GM18499 (cell line): ENCODE data around the gene SARDH.
"Not testable (repeated sequence)": the region's sequence is repeated elsewhere in the genome, so short reads cannot be mapped to it uniquely, and the experiment has no call there.

Experiments
- ATAC-seq: cut with Tn5 transposase; IDR thresholded peaks from one replicate; pipeline ENCODE4 v1.9.1; 2021; ENCODE audit warnings: moderate number of reproducible peaks; ENCODE audit not compliant: insufficient read depth, unreplicated experiment

Gene SARDH

DNA sequence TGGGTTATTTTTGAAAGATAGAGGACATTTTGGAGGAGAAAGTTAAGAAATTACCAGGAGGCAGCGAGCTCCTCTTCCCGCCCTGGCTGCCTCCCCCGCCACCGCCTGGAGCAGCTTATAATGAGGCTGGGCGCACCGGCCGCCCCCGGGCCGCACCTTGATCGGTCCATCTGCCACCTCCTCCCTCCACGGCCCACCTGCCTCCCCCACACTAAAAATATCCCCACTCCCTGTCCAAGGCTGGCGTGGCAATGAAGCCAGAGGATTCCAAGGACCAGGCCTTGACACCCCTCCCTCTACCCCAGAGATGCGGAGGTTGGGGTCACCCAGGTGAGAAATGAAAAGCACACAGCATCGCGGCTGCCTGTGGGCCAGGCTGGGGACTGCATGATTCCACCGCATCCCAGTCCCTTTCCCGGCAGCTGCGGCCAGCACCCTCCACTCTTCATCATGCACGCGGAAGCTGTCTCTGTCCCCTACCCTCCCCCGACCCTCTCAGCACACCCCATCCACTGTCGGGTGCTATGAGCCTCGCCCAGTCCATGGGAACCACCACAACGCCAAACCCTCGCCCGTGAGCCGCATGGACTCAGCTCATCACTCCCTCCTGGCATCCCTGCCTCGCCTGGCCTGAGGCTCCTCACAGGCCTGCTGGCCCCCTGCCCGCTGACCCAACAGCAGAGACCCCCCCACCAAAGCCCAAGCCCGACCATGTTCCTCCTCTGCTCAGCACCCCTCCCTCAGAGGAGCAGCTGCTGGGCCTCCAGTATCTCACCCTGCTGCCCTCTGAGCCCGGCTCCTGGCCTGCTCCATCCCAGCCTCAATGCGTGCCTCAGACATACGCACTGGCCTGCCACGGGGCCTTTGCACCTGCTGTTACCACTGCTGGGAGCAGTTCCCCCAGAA, 50.0 kb downstream of the SARDH start:
- ATAC-seq = no peak

DNA sequence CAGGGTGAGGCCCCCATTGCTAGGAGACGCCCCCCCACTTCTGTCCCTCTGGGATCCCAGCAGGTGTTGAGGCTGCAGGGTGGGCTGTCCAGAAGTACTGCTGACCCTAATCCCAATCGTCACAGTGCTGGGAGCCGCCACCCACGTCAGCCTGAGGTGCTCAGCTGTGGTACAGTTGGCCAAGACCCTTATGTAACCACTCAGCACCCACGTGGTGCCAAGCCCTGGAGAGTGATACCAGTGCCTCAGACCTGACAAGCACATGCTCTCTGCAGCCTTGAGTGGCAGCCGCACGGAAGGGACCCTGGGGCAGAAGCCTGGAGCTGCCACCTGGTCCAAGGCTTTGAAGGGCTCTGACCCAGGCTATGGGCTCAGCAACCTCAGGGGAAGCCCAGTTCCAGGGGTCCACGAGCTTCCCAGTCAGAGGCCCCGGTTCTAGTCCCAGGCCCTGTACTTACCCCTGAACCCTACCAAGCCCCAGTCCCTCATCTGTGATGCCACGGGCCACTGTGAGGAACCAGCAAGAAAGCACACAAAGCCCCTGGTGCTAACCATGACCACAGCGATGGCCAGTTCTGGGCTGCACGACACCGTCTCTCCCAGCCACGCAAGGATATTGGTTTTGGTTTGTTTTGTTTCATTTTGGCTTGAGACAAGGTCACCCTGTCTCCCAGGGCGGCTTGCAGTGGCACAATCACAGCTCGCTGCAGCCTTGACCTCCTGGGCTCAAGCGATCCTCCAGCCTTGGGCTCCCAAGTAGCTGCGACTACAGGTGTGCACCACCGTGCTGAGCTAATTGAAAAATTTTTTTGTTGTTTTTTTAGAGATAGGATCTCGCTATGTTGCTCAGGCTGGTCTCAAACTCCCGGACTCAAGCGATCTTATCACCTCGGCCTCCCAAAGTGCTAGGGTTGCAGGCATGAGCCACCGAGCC, 51.2 kb downstream of the SARDH start:
- ATAC-seq = no peak

DNA sequence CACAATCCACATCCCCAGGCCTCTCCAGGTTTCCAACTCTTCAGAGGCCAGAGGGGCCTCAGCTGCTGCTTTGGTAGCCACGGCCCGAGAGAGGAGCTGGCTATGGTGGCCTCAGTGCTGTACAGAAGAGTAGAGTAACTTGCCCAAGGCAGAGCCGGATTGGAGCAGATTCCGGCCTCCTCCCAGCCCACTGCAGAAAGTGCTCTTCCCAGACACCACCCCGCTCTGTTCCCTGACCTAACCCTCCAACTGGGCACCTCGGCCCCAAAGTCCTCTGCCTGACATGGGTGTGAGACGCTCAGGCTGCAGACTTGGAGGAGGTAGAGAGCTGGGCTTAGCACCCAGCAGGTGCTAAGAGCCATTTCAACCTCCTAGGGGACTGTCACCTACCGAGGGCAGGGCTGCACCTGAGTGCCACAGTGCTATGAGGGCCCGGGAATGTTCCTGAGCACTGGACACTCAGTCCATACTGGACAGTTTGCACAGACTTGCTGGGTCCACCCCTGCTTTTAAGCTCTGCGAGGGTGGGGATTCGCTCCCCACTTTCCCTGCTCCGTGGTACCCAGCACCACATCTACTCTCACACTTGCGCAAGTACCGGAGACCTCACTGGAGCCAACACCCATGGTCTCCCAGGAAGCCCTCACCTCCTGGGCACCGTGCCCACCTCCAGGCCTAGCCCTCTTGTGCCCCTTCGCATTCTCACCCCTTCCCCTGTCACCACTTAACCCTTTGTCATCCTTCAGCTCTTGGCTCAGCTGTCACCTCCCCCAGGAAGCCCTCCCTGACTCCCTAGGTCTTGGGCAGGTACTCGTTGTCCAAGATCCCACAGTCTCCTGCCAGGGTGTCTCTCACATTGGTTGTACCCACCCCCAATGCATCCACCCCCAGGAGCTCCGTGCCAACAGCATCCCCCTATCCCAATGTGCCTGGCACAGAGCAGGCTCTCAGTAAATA, 52.2 kb downstream of the SARDH start:
- ATAC-seq = no peak

DNA sequence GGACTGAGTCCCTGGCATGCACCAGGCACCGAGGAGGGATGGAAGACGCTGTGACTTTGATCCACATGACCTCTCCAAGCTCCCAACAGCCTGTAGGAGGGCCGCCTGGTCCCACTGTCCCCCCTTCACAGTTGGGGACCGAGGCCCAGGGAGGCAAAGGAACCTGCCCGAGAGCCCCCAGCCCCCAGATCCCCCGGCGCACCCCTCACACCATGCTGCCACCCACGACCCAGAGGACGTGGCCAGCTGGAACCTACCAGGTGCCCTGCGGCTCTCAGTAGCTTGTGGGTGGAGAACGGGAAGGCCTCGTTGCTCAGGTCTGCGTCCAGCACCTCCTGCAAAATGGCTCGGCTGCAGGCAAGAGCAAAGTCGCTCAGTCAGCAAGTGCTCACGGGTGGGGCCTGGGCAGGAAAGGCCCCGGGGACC, 53.2 kb downstream of the SARDH start:
- no peak for ATAC-seq

DNA sequence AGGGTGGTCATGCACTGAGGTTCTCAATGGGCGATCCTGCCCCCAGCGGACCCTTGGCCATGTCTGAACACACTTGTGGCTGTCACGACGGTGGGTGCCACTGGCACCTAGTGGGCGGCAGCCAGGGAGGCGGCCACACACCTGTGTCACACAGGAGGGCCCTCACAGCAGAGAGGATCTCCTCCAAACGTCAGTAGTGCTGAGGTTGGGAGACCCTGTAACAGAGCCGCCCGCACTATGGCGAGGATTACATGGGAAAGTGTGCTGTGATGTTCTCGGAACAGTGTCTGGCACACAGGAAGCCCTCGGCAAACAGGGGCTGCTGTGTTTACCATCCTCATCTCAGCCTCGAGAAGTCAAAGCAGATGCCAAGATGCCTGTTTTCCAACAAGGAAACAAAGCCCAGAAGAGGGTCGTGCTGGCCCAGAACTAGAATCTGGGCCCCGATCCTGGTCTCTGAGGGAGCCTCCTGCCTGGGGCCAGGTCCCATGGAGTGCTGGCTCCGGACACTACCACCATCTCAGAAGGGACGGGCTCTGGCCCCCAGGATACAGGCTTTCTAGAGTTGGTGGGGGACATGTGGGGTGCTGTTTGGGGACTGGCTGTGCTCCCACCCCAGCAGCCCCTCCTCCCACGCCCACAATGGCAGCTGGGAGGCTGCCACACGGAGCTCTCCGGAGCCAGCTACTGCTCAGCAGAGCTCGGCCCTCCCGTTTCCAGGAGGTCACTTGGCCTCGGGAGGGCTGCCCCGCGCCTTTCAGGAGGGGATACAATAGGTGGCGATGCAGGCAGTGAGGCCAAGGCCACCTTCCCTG, 53.8 kb downstream of the SARDH start:
- no peak for ATAC-seq

DNA sequence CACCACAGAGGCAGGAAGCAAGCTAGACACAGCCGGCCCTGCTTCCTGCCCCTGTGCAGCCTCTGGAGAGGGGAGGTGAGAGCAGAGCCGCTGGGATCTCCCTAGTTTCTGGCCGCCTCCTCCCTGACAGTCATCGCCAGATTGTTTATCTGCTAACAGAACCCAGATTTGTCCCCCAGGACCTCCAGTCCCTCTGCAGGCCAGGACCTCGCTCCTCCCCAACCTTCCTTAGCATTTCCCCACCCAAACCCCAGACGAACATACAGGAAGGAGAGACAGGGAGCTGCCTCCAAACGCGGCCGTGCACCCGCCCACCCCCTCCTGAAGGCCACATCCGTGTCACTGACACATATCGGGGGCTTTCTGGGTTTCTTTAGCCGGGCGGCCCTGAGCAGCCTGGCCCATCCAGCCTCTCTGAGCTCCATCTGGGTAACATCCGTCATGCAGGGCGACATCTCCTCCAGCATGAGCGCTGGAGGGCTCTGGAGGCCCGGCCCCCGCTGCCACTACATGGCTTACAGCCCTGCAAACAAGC, 54.5 kb downstream of the SARDH start:
- ATAC-seq = no peak

DNA sequence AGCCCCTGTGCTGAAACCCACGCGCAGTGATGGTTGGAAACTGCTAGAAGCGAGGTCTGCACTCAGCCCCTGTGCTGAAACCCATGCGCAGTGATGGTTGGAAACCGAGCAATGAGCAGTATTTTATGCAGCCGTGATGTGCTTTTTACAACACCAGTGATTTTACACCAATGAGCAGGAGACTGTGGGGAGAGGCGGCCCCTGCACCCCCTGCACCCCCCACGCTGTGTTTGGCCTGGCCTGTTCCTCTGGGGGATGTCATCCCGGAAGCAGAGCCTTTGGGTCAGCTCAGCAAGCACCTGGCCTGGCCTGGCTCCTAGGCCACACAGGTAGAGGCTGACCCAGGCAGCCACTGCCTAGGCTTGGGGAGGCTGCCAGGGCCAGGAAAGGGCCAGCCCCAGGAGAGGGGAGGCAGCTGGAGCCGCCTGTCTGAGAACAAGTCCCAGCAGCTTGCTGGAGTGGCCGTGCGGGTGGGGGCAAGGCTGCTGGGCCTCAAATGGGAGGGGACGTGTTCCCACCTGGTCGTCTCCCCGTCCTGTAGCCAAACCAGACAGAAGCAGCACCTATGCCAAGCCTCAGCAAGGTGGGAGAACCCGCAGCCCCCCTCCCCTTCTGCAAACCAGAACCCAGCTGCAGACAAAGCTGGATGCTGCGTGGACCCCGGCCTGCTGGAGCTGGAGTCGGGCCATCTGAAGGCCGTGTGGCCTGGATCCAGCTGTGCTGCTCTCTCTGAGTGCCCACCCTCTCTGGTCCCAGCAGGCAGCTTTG, 55.1 kb downstream of the SARDH start:
- no peak for ATAC-seq

DNA sequence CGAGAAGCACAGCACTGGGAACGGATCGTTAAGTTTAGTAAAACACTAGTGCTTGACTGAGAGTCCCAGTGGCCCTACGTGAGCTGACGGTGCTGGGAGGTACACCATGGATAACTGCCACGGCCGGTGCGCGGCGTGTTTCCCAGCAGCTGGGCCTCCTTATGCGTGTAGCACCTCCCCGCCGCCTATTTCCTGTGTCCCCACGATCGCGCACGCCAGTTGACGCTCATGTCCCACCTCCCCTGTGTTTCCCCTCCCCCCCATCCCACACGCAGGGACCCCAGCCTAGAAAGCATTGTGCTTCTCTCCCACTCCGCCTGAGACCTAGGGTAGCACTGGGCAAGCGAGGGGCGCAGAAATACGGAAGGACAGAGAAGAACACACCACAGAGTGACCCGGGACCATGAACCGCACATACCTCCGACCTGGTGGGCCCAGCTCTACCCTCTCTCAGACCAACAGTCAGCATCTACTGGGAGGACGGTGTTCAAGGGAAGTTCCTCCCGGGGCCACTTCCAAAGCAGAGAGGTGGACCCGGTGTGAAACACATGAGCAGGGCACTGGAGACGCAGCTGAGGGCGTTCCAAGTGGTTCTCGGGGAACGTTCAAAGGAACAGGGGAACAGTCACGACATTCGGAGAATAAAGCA, 56.4 kb downstream of the SARDH start:
- no peak for ATAC-seq

DNA sequence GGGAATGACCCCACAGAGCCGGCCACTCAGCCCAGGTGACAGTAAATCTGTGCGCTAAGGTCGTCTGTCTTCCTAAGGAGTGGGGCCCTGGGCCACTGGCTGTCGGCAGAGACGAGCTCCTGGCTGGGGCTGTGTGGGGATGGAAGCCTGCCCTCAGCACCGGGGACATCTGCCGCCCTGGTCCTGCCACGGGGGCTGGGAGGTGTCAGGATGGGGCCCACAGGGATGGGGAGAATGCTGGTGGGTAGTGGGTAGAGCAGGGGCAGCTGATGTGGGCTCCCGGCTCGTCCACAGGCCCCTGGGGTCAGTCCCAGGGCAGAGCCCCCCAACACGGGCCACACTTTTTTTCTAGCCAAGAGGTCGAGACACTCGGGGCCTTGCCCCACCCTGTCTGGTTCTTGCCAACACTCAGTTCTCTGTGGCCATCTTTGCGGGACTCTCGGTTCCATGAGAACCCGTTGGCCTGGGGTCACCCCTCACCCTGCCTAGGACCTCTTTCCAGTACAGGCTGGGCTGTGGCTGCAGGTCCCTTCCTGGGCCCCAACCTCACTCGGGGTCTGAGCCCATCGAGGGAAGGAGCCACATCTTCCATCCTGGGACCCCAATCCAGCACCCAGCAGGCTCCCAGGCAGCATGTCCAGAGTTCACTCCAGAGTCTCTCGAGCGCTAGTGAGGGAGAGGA, 57.0 kb downstream of the SARDH start:
- ATAC-seq = no peak

DNA sequence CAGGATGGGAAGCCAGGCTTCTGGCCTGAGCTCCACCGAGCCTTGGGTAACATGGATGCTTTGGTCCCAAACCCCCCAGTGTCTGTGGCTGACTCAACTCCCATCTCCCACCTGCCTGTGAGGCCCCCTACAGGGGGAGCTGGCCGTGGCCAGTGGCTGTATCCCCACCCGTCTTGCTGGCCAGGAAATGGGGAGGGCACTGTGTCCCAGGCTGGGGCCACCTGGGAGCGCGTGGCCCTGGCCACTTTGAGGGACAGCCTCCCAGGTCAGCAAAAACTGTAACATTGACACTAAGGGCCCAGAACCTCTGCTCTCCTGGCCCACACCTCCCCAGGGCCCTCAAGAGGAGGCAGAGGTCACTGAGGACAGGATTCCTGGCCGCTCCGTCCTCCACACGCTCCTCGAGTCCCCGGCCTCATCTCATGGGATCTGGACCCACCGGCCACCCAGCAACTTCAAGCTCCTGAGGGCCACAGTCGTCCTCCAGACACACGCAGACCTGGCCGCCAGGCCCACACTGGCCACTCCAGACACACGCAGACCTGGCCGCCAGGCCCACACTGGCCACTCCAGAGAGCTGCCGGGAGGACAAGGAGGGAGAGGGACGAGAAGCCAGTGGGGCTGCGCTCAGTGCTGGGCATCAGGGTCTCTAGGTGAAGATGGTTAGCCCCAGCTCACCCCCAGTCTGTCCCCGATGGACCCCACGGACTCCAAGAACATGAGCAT, 57.7 kb downstream of the SARDH start:
- ATAC-seq = no peak

DNA sequence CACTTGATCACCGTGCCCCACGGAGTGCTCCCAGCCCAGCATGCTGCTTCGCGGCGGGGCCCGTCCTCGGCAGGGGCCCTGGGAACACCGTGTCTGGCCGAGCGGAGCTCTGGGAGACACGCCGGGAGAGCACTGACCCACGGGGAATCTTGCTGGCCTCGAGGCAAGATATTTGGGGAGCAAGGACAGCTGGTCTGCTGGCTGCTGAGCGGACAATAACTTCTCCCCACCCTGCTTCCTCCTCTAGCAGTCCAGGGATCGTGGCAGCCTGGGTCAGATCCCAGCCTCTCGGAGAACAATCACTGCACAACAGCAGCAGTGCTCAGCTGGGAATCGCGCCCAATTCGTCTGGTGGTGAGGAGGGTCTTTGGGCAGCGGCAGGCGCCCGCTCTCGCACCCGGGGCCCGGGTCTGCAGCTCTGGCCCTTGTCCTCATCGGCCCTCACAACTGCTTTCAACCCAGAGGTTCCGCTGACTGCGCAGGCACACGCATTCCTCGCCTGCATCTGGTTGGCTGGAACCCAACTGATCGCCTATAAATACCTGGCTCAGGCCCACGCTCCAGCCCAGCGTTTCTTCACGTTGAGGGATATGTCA, 58.6 kb downstream of the SARDH start:
- ATAC-seq = no peak

DNA sequence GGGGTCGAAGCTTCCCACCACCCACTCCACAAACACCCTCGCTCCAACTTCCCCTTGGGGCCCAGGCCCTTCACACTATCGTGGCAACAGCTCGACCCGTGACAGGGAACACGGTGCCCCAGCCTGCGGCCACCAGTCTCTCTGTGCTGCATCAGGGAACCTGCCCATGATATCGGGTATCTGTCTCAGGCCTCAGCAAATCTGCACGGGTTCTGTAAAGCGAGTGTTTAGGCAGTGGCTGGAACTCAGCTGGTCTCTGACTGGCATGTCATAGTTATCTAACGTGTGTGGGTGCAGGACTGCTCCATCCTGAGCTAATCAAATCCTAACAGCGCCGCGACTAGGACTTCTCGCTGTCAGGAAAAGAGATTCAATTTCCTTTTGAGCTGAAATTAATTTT, 59.1 kb downstream of the SARDH start:
- no peak for ATAC-seq

DNA sequence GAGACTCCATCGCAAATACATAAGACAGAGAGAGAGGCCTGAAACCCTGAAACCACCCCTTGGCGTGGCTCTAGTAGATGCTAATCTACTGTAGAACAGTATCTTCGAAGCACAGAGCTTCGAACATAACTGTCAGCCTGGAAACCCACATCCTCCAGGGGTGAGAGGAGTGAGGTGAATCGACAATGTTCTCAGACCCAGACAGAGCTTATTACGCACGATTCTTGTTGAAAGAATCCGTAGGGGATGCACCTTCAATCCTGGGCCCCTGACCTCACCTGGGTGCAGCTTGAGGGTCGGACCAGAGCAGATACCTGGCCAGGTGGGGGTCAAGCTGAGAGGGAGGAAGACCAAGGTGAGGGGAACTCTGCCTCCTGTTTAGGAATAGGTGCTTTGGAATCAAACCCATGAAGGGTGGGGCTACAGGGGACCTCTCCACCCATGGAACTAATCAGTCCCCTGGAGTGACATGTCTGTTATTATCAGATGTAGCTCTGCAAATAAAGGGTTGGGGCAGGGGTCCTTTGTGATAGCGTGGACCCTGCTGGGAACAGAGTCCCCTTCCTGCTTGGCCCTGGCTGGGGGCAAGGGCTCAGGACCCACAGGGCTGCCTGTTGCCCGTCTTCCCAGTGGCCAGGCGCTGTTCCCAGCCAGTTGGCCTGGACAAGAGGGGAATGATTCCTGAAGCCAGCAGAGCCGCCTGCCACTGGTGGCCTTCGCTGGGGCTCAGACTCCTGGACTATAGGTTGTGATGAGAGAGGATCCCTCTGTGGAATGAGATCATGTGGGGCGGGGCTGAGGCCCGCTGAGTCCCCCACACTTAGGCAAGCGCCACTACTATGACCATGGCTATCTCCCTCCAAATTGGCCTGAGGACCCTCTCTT, 60.8 kb downstream of the SARDH start:
- ATAC-seq = no peak

DNA sequence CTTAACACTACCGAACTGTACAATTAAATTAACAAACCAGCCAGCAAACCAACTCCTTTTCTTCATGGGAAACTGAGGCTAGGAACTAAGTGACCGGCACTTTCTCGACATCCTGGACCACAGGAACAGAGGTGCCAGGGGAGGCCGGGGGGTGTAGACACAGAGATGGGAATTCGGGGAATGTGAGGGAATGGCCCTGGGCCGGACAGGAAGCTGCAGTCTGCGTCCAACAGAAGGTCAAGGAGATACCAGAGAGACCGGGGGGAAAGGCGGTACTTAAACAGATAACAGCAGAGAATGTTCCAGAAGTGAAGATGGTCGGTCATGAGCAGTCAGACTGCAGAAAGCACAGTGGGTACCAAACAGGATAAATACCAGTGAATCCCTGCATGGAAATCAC, 61.7 kb downstream of the SARDH start:
- ATAC-seq = no peak

DNA sequence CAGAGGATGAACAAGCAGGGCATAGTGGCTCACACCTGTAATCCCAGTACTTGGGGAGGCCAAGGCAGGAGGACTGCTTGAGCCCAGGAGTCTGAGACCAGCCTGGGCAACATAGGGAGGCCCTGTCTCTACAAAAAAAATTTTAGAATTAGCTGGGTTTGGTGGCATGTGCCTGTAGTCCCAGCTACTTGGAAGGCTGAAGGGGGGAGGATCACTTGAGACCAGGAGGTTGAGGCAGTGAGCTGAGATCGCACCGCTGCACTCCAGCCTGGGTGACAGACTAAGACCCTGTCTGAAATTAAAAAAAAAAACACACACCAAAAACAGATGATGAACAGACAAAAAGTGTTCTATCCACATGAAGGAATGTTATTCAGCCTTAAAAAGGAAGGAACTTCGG, 62.4 kb downstream of the SARDH start:
- ATAC-seq = not testable (repeated sequence)
